GM21786 (cell line): ENCODE data around the gene NTPCR.
"Not testable (repeated sequence)": the region's sequence is repeated elsewhere in the genome, so short reads cannot be mapped to it uniquely, and the experiment has no call there.

Source experiments
- ATAC-seq: cut with Tn5 transposase; IDR thresholded peaks from one replicate; pipeline ENCODE4 v1.9.1; 2021; ENCODE audit not compliant: unreplicated experiment

The NTPCR gene

GRCh38 chr1:232983817-232984567, 33.6 kb downstream of the NTPCR start:
- no peak for ATAC-seq

GRCh38 chr1:232984577-232985425, 34.4 kb downstream of the NTPCR start:
- ATAC-seq = no peak

DNA sequence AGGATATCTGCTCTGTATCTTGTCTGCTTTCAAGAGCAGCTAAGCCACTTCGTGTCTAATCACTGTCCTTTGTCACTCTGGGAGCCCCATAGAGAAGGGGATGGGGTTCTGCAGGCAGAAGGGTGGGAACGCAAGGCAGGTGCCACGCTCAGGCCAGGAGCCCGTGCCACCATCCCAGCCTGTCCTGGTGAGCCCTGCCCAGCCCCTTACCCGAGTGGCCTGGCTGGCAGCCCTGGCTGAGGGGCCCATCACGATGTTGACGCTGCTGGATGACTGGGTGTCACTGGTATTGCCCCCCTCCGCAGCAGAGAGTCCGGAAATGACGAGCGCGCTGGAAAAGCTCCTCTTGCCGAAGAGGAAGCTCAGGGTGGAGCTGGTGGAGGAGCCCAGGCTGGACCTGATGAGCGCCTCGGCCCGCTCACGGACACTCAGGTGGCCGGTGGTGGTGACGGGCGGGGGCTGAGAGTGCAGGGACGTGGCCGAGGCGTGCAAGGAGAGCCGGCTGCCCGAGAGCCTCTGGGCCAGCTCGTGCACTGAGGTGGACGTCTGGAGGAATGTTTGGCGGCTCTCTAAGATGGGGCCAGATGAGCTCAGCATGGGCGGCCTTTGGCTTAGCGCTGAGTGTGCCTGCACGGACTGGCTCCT, 35.6 kb downstream of the NTPCR start:
- ATAC-seq = no peak

- ATAC-seq = no peak
Measured at GRCh38 chr1:232986527-232986922, 36.1 kb downstream of the NTPCR start.

GRCh38 chr1:232987046-232987773, 36.8 kb downstream of the NTPCR start:
- ATAC-seq = no peak

- no peak for ATAC-seq
Measured at GRCh38 chr1:232987774-232988140, 37.3 kb downstream of the NTPCR start.

DNA sequence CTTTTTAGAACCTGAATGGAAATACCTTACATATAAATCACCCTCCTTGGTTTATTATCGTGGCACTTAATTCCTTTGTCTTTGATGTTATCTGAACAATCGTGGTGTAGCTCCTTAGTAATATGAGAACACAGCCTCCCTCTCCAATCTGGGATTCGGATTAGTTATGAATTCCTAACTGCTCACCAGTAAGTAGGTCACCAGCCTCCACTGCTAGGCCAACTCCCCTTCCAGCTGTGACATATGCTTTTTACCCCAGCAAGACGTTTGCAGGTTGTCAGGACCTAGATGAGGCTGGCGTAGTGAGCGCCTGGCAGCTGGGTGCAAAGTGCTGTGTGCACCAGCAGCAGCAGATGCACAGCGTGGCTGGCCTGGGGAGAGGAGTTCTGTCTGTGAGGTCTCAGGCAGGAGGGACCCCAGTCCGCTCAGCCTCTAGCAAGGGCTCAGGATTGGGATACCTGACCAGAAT, 38.2 kb downstream of the NTPCR start:
- no peak for ATAC-seq

GRCh38 chr1:232990176-232991128, 40.0 kb downstream of the NTPCR start:
- ATAC-seq = no peak

GRCh38 chr1:232991238-232991637, 40.8 kb downstream of the NTPCR start:
- ATAC-seq = no peak

DNA sequence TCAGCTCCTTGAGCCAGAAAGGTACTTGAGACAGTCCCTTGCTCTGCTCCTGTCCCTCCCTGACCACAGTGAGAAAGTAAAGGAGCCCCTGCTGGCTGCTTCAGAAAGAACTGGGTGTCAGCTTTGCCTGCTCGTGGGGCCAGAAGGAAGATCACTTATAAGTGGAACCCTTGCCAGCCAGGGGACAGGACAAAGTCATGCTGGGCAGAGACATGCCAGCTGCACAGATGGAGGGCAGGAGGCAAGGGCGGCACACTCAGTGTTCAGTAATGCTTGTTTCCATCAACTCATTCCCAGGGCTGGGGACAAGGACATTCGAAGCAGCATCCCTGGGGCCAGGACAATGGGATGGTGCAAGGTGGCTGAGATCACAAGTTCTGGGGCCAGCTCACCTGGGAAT, 41.8 kb downstream of the NTPCR start:
- ATAC-seq = no peak

- ATAC-seq = no peak
Measured at GRCh38 chr1:232993555-232993954, 43.1 kb downstream of the NTPCR start.

DNA sequence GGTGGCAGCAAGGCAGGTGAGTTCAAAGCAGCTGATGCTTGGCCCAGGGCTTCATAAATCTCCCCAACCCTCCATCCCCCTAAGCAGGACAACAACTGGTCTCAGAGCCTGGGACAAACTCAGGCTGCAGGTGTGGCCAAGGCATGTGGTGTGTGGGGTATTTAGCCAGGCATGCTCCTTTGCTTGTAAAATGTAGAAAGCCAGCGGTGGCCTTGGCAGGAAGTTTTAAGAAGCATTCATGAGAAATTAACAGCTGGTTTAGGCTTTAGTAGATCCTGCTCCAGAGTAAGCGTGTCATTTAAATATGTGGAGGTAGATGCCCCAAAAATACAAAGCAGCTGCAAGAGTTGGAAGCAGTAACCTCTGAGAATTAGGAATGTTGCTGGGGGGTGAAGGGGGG, 44.8 kb downstream of the NTPCR start:
- no peak for ATAC-seq

GRCh38 chr1:232996143-232996542, 45.7 kb downstream of the NTPCR start:
- no peak for ATAC-seq

DNA sequence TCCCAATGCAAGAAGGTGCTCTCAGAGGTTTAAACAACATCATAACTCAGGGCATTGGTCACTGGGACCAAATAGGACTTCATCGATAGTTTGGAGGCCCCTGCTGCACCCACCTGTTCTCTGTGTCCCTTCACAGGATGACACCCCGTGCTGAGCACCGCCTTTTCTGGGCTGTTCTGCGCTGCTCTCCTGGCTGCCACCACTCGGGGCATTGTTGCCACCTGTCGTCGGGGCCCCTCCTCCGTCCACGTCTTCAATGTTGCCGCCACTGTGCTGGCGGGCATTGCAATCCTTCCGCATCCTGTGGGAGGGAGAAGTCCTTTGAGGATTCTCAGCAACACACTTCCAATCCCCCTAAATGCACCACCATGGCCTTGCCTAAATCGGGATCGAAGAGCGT, 47.7 kb downstream of the NTPCR start:
- ATAC-seq = no peak

GRCh38 chr1:232998646-232999045, 48.2 kb downstream of the NTPCR start:
- ATAC-seq = no peak

GRCh38 chr1:232999956-233000625, 49.7 kb downstream of the NTPCR start:
- no peak for ATAC-seq

- not testable (repeated sequence) for ATAC-seq
Measured at GRCh38 chr1:233003638-233004037, 53.2 kb downstream of the NTPCR start.

- ATAC-seq = no peak
Measured at GRCh38 chr1:233004451-233004850, 54.0 kb downstream of the NTPCR start.

DNA sequence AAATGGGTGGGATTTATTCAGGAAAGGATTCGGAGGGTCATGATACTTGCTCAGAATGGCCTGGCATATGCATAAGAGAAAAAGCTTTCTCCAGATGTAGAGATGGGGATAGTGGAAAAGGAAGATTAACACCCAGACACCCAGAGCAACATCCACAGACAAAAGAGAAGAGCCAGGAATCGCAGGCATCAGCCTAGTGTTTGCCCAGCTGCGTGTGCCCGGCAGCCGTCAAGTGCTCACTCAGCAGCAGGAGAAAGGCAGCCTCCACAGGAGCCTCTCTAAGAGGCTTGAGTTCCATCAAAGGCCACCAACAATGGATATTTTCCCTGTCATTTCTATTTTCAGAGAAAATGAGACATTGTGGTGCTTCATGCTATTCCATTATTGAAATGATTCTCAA, 54.7 kb downstream of the NTPCR start:
- no peak for ATAC-seq
